Measurements from ENCODE around the gene AGTRAP.

DNA sequence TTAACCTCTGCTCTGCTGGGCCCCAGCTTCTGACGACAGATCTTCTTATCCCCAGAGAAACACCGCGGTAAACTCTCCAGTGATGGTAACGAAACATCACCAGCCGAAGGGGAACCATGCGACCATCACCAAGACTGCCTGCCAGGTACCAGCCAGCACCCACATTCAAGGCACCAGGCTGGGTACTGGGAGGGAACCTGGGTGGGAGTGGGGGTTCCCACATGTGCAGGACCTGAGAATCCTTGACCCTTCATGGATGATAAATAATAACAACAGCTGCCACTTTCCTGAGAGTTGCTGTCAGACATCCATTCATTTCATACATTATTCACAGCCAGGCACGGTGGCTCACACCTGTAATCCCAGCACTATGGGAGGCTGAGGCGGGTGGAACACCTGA lies 23.7 kb upstream of the AGTRAP start:
- no peak for TF ChIP-seq POLR2AphosphoS5 (IDR thresholded peaks at IDR 0.05; ENCODE audit: low read depth, low read length)
- TF ChIP-seq, protein P1, sequence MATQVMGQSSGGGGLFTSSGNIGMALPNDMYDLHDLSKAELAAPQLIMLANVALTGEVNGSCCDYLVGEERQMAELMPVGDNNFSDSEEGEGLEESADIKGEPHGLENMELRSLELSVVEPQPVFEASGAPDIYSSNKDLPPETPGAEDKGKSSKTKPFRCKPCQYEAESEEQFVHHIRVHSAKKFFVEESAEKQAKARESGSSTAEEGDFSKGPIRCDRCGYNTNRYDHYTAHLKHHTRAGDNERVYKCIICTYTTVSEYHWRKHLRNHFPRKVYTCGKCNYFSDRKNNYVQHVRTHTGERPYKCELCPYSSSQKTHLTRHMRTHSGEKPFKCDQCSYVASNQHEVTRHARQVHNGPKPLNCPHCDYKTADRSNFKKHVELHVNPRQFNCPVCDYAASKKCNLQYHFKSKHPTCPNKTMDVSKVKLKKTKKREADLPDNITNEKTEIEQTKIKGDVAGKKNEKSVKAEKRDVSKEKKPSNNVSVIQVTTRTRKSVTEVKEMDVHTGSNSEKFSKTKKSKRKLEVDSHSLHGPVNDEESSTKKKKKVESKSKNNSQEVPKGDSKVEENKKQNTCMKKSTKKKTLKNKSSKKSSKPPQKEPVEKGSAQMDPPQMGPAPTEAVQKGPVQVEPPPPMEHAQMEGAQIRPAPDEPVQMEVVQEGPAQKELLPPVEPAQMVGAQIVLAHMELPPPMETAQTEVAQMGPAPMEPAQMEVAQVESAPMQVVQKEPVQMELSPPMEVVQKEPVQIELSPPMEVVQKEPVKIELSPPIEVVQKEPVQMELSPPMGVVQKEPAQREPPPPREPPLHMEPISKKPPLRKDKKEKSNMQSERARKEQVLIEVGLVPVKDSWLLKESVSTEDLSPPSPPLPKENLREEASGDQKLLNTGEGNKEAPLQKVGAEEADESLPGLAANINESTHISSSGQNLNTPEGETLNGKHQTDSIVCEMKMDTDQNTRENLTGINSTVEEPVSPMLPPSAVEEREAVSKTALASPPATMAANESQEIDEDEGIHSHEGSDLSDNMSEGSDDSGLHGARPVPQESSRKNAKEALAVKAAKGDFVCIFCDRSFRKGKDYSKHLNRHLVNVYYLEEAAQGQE (IDR thresholded peaks at IDR 0.05; ENCODE audit: insufficient read depth in 1 of 2, low read depth in 2 of 2, low read length in 2 of 2), result no peak
- TF ChIP-seq SIN3A (IDR thresholded peaks at IDR 0.05; ENCODE audit: borderline replicate concordance, insufficient read depth, low read length), result no peak
- no peak for TF ChIP-seq TAF1 (IDR thresholded peaks at IDR 0.05; ENCODE audit: borderline replicate concordance, insufficient read depth, low read length)

Measured in PFSK-1 (cell line).